GF-D8 (cell line): ENCODE data around the gene MTHFSD.

Experiments used
- DNase-seq: peaks from one replicate; lab custom pipeline; 2025; lab: John Stamatoyannopoulos, UW

Gene MTHFSD

DNA sequence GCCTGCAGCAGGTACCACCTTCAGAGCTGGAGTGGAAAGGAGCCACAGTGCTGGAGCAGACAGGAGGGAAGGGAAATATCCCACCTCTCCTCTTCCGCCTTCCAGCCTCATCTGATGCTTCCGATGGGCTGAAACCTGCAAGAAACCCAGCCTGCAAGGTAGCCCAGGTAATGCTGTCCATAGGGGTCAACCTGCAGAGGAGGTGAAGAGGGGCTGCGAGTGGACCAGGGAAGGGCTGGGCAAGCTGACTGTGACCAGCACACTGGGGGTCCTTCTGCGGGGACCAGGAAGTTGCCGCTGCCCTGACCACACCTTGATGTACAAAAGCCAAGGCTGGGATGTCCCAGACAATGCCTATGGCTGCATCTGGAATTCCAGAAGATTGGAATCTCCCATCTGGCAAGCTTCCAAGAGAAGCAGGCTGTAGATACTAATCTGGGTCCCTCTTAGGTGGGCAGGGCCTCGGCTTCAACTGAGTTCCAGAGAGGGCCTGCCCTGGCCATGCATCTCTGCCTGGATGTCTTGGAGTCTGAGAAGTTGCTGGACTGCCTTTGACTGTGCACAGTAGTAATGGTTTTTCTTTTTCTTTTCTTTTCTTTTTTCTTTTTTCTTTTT is 29.1 kb upstream of the MTHFSD start:
- DNase-seq: no peak

DNA sequence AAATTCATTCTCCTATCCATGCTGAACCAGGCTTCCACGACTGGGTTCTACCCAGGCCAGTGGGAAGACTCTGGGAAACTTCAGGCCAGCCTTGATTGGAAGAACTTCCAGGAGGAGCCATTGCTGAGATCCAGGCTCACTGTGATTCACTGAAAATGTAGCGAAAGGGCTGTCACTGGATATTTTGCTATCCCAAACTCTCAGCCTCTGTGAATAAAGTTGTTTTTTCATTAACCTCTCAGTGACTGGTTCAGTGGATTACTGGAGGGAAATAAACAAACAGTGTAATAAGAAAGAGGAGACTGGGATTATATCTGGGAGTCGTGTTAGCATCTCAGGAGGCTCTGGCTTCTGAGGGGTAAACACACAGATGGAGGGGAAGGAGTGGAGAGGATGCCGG is 26.4 kb upstream of the MTHFSD start:
- no peak for DNase-seq

DNA sequence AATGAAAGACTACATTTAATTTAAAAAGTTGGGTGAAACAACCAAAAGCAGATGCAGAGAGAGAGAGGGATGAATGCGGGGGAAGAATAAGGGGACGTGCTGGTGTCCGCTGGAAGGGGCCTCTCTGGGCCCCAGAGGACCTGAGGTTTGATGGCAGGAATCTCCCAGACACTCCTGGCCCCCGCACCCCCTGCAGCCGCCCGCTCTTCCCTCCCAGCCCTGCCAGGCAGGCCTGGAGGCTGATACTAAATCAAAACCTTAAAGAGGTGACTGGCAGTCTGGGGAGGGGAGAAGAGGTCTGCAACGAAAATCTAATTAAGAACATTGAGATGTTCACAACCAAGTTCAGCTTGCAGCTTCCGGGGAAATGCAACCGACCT is 25.7 kb upstream of the MTHFSD start:
- DNase-seq: no peak

DNA sequence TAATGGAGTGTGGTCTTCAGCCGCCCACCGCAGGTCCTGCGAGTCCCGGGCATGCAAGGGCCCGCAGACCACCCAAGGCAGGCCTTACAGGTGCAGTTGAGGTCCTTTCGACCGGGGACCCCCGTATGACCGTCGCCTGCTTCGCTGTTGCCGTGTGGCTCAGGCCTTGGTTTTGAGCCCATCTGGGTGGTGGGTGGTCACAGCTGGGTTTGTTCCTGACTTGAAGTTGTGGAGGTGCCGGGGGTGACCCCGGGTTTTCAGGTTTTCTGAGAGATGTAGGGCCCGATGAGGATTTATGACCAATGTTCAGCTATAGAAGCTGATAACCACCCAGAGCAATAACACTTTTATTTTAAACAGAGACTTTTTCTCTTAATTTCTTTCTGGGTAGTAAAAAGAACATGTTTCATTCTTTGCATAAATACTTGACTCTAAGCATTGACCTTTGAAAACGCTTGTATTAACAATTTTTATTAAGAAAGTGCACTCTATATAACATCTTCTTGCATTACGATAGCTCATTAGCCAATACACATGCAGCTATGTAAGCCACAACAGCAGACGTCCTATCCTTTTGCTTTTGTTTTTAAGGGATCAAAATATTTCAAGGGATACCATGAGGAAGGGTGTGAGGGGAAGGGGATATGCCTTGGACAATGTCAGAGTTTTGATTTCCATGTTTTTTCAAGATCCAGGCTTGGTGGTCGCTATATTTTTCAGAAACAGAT is 25.2 kb upstream of the MTHFSD start:
- DNase-seq: no peak

DNA sequence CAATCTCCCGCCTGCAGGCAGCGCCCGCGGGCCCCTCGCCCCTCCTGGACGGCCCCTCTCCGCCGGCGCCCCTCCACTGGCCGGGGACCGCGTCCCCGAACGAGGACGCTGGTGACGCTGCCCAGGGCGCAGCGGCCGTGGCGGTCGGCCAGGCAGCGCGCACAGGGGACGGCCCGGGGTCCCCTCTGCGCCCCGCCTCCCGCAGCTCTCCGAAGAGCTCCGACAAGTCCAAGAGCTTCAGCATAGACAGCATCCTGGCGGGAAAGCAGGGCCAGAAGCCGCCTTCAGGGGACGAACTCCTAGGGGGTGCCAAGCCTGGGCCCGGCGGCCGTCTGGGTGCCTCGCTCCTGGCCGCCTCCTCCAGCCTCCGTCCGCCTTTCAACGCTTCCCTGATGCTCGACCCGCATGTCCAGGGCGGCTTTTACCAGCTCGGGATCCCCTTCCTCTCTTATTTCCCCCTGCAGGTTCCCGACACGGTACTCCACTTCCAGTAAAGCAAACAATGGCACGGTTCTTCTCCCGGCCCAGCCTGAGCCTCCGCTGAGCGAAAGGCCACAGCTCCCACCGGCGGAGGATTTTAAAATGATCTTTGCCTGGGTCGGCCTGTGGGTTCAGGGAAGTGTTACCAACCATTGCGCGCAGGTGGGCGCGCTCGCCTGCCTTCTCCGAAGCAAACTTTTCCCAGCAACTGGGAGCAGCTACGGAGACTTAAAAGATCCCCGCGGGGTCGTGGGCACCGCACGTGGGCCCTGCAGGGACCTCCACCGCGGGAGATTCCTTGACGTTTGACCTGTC is 24.4 kb upstream of the MTHFSD start:
- DNase-seq: no peak

DNA sequence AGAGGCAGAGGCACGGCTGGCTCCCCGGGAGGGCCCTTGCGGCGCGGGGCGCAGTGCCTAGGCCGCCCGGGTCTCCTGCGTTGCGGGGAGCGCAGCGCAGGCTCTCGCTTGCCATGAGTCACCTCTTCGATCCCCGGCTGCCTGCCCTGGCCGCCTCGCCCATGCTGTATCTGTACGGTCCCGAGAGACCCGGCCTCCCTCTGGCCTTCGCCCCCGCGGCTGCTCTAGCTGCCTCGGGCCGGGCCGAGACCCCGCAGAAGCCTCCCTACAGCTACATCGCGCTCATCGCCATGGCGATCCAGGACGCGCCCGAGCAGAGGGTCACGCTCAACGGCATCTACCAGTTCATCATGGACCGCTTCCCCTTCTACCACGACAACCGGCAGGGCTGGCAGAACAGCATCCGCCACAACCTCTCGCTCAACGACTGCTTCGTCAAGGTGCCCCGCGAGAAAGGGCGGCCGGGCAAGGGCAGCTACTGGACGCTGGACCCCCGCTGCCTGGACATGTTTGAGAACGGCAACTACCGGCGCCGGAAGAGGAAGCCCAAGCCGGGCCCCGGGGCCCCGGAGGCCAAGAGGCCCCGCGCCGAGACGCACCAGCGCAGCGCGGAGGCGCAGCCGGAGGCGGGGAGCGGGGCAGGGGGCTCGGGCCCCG is 23.7 kb upstream of the MTHFSD start:
- DNase-seq: no peak

DNA sequence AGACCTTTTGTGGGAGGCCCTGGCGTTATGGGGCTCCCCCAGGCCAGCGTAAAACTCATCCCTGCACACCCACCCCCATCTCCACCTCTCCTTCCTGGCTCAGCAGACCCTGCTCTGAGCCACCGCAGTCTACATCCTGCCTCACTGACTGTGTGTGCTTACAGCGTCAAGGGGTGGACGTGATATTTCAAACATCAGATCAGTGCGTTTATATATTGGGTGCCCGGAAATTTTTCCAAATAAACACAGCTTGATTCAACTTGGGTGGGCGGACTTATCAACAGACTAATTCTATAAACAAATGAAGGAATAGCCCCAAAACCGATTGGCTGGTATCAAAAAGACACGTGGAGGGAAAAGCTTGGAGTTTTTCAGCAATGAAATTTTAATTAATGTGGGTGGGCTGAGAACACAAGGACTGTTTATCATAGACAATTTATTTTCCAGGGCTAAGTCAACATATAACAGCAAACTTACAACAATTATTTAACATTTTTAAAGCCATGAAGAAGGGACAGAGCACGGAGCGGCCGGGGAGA is 23.1 kb upstream of the MTHFSD start, which contains the start of gene FOXL1:
TSS of gene FOXL1 (plus strand) at position 489 of the 539 bp plus-strand sequence. CDS start 175 bp downstream, outside the sequence.
- DNase-seq: no peak

DNA sequence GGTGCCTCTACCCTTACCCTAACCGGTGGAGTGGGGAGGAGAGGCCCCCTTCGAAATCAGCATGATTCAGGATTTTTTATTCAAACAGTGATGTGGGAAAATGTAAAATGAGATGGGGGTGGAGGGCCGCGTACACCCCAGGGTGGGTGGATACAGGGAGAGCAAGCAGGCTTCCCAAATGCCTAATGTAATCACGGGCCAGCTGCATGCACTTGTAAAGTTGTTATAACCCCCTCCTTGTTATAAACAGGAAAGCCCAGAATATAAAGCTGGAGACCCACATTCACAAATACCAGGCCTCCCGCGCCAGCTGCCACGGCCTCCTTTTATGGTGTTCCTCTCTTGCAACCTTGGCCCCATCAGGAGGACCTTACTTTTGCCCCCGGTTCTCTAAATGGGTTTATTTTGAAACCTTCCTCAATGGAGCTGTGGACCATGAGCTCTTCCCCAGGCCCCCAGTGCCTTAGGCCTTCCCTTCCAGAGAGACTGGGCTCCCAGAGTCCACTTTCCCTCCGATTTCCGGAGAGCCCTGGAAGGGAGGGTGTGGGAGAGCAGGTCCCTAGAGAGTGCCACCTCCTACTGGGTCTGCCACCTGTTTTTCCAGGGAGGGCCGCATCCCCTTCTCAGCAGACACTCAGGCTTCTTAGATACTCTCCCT is 22.4 kb upstream of the MTHFSD start:
- no peak for DNase-seq

DNA sequence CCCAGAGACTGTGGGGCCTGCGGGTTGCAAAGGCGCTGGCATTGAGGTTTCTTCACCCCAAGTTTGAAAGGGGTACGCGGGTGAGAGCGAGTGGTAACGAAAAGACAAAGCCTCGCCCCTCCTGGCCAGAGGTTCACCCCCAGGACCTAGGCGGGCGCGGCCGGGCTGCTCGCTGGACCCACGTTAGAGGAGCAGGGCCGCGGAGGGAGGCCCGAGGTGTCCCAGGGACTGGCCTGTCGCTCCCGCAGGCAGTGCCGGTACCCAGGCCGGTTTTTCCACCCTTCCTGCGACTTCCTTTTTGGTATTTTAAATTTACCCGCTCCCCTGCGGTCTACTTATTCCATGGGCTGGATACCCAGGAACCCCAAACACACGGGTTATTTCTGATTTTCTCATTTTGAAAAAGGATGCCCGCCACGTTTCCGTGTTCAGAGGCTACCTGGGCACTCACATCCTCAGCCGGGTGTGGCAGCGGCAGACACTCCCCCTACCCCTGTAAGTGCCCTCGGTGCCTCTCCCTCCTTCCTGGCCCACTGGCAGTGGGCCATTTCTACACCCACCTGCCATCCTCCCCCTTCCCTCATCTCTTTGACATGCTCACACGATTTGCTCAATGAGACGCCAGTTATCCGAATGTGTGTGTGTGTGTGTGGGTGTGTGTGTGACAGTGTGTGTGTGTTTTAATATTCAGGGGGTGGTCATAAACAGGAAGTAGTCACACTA is 21.7 kb upstream of the MTHFSD start:
- no peak for DNase-seq

DNA sequence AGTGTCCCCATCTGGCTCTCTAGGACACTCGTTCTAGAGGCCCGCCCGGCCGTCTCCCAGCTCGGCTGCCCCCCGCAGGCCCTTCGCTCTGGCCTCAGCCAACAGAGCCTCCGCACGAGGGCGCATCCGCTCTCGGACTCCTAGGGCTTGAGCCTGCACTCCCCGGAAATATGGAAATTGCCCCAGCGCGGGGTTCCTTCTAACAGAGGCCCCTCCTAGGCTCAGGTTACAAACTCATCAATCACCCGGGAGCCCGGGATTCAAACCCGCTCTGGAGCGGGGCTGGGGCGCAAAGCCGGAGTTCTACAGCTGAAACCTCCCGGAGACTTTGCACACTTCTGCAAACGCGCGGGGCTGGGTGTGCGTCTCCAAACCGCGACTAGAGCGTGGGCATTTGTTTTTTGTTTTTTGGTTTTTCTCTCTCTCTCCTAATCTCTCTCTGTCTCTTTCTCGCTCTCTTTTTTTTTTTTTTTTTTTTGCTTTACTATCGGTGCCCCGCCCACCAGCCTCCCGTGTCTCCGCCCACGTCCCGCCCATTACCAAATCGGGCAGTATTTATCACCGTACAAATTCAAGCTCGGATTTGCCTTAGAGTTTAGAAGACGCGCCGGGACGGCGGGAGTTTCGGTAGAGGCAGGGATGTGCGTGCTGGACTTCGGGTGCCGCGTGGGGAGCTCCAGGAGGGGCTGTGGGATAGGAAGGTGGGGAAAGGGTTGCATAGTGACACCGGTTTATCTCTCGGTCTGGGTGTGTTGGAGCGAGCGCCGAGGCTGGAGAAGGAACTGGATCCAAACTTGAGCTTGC is 20.9 kb upstream of the MTHFSD start:
- DNase-seq: no peak

DNA sequence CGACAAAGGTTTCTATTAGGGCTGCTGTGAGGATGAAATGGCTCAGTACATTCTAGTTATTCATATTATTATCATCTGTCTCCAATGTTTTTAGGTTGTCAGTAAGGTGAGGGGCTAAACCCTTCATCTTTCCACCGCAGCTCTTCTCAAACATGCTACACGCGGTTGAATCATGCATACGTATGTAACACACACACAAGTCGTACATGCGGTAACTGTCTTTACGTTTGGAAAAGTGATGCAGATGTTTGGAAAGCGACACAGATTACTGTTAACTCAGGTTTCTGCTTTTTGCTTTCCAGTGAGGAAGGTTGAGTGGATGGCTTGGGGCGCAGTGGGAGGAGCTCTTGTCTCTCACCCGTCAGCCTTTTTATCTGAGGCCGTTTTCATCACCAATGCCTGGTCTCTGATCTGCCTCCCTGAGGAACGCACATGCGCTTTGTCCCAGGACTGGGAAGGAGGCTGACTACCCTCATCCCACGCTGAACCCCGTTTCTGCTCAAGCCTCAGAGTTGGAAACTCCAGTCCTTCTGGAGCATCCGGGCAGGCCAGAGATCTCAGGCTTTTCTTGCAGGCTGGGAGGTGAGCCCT is 20.2 kb upstream of the MTHFSD start:
- DNase-seq: no peak

DNA sequence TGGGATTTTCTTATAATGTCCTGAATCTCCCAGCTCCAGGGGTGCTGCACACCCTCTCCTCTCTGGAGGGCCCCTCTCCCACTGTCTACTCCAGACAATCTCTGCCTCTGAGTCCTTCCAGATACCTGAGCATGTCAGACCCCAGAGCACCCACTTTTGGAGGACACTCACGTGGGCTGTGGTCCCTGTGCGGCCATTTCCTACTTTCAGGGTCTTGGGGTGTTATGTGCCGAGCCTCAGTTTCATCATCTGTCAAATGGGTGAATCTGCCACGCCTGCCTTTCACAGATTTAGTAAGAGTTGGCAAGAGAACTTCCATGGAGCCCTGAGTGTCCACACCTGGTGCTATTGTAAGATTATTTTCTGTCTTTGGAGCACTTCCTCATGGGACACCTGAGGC is 19.6 kb upstream of the MTHFSD start:
- DNase-seq: no peak

DNA sequence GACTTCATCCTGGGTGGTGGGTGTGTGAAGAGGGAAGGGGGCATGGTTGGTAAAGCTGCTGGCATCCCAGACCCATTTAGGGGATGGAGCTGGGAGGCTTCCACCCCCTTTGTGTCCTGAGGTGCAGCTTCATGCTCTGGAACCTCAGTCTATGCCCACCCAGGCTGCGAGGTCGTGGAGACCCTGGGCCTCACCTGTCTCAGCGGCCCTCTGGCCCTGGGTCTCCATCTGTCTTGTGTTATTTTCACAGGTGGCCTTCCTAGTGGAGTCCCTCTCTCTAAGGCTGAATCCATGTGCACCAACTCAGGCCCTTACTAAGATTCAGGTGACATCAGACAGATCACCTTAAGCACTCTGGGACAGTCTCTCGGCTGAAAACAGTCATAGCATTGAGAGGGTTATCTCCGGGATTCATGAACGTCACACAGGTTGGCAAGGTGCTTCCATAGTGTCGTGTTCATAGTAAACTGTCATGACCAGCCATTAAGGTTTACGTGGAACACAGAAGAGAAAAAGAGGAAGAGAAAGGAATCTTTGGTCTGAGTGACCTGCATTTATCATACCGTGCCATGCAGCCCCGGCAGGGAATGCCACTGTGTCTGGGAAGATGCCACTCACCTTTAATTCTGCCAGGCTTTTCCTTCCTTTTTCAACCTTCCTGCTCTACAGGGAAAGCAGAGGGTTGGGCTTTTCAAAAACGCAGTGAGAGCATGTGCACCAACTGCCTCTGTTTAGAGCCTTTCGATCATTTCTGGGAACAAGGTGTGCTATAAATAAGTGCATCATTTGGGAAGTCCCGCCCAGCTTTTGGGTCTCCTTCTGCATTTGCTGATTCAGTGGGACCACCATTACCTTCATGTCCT is 18.8 kb upstream of the MTHFSD start:
- DNase-seq: no peak

DNA sequence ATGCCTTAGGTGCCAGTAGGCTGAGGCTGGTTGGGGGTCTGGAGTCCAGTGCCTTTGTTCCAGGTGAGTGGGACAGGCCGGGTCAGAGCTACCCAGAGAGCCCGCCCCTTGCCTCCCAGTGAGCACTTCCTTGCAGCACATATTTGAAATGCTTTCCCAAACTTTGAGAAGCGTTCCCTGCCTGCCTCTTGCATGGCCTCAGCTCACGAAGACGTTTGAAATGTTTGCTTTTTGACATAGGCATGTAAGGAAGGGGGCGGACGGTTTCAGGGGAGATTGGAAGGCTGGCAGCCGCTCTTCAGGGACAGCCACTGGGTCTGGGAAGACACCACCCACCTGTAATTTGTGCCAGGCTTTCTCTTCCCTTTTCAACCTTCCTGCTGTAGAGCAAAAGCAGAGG is 18.2 kb upstream of the MTHFSD start:
- DNase-seq: no peak

DNA sequence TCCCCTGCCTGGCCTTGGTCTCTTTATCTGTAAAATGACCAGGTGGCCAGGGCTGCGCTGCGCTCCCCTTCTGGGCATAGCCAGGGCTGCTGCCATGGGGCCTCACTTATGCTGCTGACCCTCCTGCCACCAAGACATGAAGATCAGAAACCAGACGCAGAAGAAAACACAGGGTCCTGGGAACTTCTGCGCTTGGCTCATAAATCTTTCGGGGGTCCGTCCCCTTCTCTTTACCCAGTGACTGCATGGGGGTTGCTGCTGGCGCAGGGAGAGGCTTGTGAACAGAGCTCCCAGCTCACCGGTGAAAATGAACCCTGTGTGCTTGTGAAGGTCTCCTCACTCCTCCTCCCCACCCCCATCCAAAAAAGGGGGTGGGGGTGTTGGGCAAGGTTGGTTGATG is 17.6 kb upstream of the MTHFSD start:
- no peak for DNase-seq

DNA sequence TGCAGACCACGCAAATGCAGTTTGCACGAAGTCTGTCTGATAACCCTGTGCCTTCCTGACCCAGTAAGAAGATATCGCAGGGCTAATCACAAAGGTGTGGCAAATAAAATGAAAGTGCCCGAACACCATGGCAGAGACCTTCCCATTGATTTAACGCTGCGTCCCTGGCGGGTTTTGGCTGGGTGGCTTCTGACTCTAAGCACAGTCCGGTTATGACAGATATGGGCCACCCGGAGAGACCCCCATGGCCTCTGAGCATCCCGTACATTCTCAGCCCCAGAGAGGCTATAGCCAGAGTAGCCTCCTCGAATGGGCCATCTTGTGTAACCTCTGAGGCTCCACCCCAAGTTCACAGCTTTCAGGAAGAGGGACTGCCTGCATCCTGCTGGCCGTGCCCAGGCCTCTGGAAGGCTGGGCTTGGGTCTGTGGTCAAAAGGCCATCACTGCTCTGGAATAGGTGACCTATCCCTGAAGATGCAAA is 17.0 kb upstream of the MTHFSD start:
- no peak for DNase-seq

DNA sequence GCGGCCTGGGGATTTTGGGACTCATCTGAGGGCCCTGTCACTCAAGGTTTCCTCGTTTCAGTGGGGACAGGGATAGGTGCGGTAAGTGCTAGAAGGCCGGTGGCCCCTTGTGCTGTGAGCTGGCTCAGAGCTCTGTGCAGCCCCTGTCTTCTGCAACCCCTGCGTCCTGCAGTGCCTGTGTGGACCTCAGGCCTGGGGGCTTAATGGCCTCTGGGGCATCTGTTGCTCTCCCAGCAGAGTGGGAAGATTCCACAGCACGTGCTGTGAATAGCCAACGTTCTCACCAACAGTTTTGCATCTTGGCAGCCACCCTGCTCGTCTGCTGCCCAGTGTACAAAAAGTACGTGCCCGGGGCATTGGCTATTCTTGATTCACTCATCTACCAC is 16.5 kb upstream of the MTHFSD start:
- DNase-seq: no peak
